CD4-positive, alpha-beta T cell (primary cell): ENCODE data around the gene SEMA6D. TPM values are rescaled to one million over a fixed set of nuclear protein-coding genes. Genes with fewer than 3 reads are reported as not detected.

Source experiments
- ATAC-seq: fragments of 200-7000 bp; cut with Tn5 transposase; one replicate; pipeline ENCODE4 v1.10.0; 2022; ENCODE audit warnings: mild to moderate bottlenecking; ENCODE audit not compliant: poor library complexity
- CTCF ChIA-PET: fragments of 350-600 bp; sonication (Branson Sonifier 250); formaldehyde crosslinking; loops from one replicate; lab custom pipeline; 2021; ENCODE audit warnings: antibody characterized with exemption, inconsistent platforms; lab: Charles Lee
- POLR2A ChIA-PET: fragments of 350-600 bp; sonication (Branson Sonifier 250); formaldehyde crosslinking; loops from one replicate; lab custom pipeline; 2021; ENCODE audit warnings: antibody characterized with exemption, inconsistent platforms; lab: Charles Lee
- DNase-seq, 14 experiments: peaks; one replicate each; pipeline ENCODE4 v3.0.0-alpha.2; 2013 to 2020; ENCODE audit warnings: mixed read lengths in 2 of 14
- H3K27ac ChIP-seq, 2 donors: one replicate each; pipeline versions ENCODE4 v1.5.1 to v1.7.0; 2013; ENCODE audit warnings: low read length in 2 of 2, low read depth in 1 of 2, mild to moderate bottlenecking in 1 of 2
- H3K27me3 ChIP-seq, 2 experiments: 1 replicate in 1 of 2; 2 replicates in 1 of 2; pipeline versions ENCODE4 v1.6.1 to v1.7.0; 2013; ENCODE audit warnings: low read length in 2 of 2, control low read depth in 1 of 2, mild to moderate bottlenecking in 1 of 2, moderate library complexity in 1 of 2; ENCODE audit not compliant: insufficient read depth in 2 of 2, control insufficient read depth in 1 of 2
- H3K36me3 ChIP-seq: one replicate; pipeline ENCODE4 v1.6.1; 2013; ENCODE audit warnings: low read length, control low read depth; ENCODE audit not compliant: insufficient read depth
- H3K4me1 ChIP-seq: one replicate; pipeline ENCODE4 v1.6.1; 2013; ENCODE audit warnings: low read length, control low read depth; ENCODE audit not compliant: insufficient read depth
- H3K4me3 ChIP-seq: one replicate; pipeline ENCODE4 v1.5.1; 2013; ENCODE audit warnings: mild to moderate bottlenecking, low read length, moderate library complexity
- H3K9me3 ChIP-seq, 2 experiments: 1 replicate in 1 of 2; 2 replicates in 1 of 2; pipeline versions ENCODE4 v1.6.1 to v1.7.0; 2013; ENCODE audit warnings: low read length in 2 of 2, mild to moderate bottlenecking in 2 of 2, control low read depth in 1 of 2, moderate library complexity in 1 of 2; ENCODE audit not compliant: control insufficient read depth in 1 of 2, insufficient read depth in 1 of 2
- H3K27ac Mint-ChIP-seq: one replicate; pipeline ENCODE4 v1.8.0; 2020; ENCODE audit warnings: mixed read lengths
- H3K27me3 Mint-ChIP-seq: one replicate; pipeline ENCODE4 v1.8.0; 2021; ENCODE audit warnings: mixed read lengths
- H3K36me3 Mint-ChIP-seq: one replicate; pipeline ENCODE4 v1.8.0; 2021; ENCODE audit warnings: low read depth, mixed read lengths
- H3K4me1 Mint-ChIP-seq: one replicate; pipeline ENCODE4 v1.8.0; 2021; ENCODE audit warnings: low read depth, mixed read lengths
- H3K4me3 Mint-ChIP-seq: one replicate; pipeline ENCODE4 v1.8.0; 2020; ENCODE audit warnings: mild to moderate bottlenecking, mixed read lengths
- H3K9me3 Mint-ChIP-seq: one replicate; pipeline ENCODE4 v1.8.0; 2020; ENCODE audit warnings: mixed read lengths
- CTCF ChIP-seq: fragments of 200-600 bp; IDR thresholded peaks from one replicate; pipeline ENCODE4 v1.8.0; 2022; ENCODE audit warnings: antibody characterized with exemption, mild to moderate bottlenecking
- intact Hi-C, 2 experiments: fragments of 100-400 bp; cut with DNase I in 1 of 2; cut with micrococcal nuclease in 1 of 2; formaldehyde crosslinking; loops; one replicate each; pipeline versions ENCODE4 v1.15.1 to v1.9.0; 2023 to 2025; cut with DNase I, micrococcal nuclease
- total RNA-seq, 174 experiments: library from RNA in 2 of 174; stranded (reverse) in 2 of 174; gene quantifications; one replicate each; pipeline ENCODE4 v1.2.3 and lab custom pipeline; 2021 to 2026

SEMA6D gene
- total RNA-seq, 2 experiments from 2014 or later: not detected

- ATAC-seq (no peak), DNase-seq (no peak)
- Histone ChIP-seq H3K9me3 (peaks cover 0 to 4% of the 10 kb centered on the region in 2 experiments), H3K27ac (no peak overlapping the region), H3K27me3 (no peaks in the 10 kb centered on the region), H3K4me1 (no peaks in the 10 kb centered on the region), H3K4me3 (no peak overlapping the region), H3K36me3 (no peaks in the 10 kb centered on the region)
- CTCF ChIA-PET: no interaction called here
- H3K27ac Mint-ChIP-seq: no peak overlapping the region
- no peaks in the 10 kb centered on the region for H3K9me3 Mint-ChIP-seq
- no peaks in the 10 kb centered on the region for H3K36me3 Mint-ChIP-seq
- H3K4me3 Mint-ChIP-seq: no peak overlapping the region
- no peaks in the 10 kb centered on the region for H3K27me3 Mint-ChIP-seq
- intact Hi-C loops: no loop called here
- no peaks in the 10 kb centered on the region for H3K4me1 Mint-ChIP-seq
- POLR2A ChIA-PET: no interaction called here
- no peak for TF ChIP-seq CTCF
Observed at GRCh38 chr15:47803767-47804166, 86.5 kb downstream of the SEMA6D start.

GRCh38 chr15:47804733-47805132 is 87.4 kb downstream of the SEMA6D start:
- DNase-seq (no peak), ATAC-seq (no peak)
- Histone ChIP-seq H3K9me3 (peaks cover 0 to 3% of the 10 kb centered on the region in 2 experiments), H3K27me3 (no peaks in the 10 kb centered on the region), H3K4me3 (no peak overlapping the region), H3K27ac (no peak overlapping the region), H3K4me1 (no peaks in the 10 kb centered on the region), H3K36me3 (no peaks in the 10 kb centered on the region)
- Mint-ChIP-seq H3K36me3 (no peaks in the 10 kb centered on the region), H3K27ac (no peak overlapping the region), H3K4me1 (no peaks in the 10 kb centered on the region), H3K4me3 (no peak overlapping the region), H3K9me3 (no peaks in the 10 kb centered on the region), H3K27me3 (no peaks in the 10 kb centered on the region)
- CTCF ChIA-PET: no interaction called here
- POLR2A ChIA-PET: no interaction called here
- intact Hi-C loops: no loop called here
- no peak for TF ChIP-seq CTCF

GRCh38 chr15:47806008-47806407 is 88.7 kb downstream of the SEMA6D start:
- Histone ChIP-seq H3K4me1 (no peaks in the 10 kb centered on the region), H3K36me3 (no peaks in the 10 kb centered on the region), H3K27ac (no peak overlapping the region), H3K4me3 (no peak overlapping the region), H3K9me3 (no peaks in the 10 kb centered on the region), H3K27me3 (no peaks in the 10 kb centered on the region)
- no peak for TF ChIP-seq CTCF
- H3K36me3 Mint-ChIP-seq: no peaks in the 10 kb centered on the region
- H3K4me3 Mint-ChIP-seq: no peak overlapping the region
- POLR2A ChIA-PET: no interaction called here
- no peaks in the 10 kb centered on the region for H3K4me1 Mint-ChIP-seq
- DNase-seq (no peak), ATAC-seq (no peak)
- no peak overlapping the region for H3K27ac Mint-ChIP-seq
- no peaks in the 10 kb centered on the region for H3K27me3 Mint-ChIP-seq
- CTCF ChIA-PET: no interaction called here
- intact Hi-C loops: no loop called here
- no peaks in the 10 kb centered on the region for H3K9me3 Mint-ChIP-seq
